Keratinocyte (primary cell): Measurements from ENCODE around the gene UGT2A2. TPM values are rescaled to one million over a fixed set of nuclear protein-coding genes. Genes with fewer than 3 reads are reported as not detected.

Source experiments
- DNase-seq: peaks from one replicate; pipeline ENCODE4 v3.0.0-alpha.2; 2011; ENCODE audit warnings: low read depth, missing footprints, low spot score
- FAIRE-seq: peaks from 2 replicates; lab custom pipeline; 2011; peaks lifted over from hg19 to GRCh38; lab: Jason Lieb, UNC
- H2AFZ ChIP-seq: 2 replicates; pipeline ENCODE4 v1.6.0; 2012; ENCODE audit warnings: low read length, control low read depth, inconsistent platforms; ENCODE audit not compliant: control insufficient read depth
- H3K27ac ChIP-seq: 2 replicates; pipeline ENCODE4 v1.5.1; 2011; ENCODE audit warnings: low read length; ENCODE audit not compliant: control insufficient read depth, insufficient read depth
- H3K27me3 ChIP-seq: 3 replicates; pipeline ENCODE4 v1.6.0; 2011; ENCODE audit warnings: low read length; ENCODE audit not compliant: control insufficient read depth, insufficient read depth; ENCODE audit errors: extremely low read depth
- H3K36me3 ChIP-seq, 2 experiments: 2 replicates in 1 of 2; 3 replicates in 1 of 2; pipeline ENCODE4 v1.5.1; 2011; ENCODE audit warnings: low read length in 2 of 2, mild to moderate bottlenecking in 1 of 2; ENCODE audit not compliant: control insufficient read depth in 2 of 2, insufficient read depth in 2 of 2; ENCODE audit errors: extremely low read depth in 1 of 2
- H3K4me1 ChIP-seq: 3 replicates; pipeline ENCODE4 v1.5.1; 2011; ENCODE audit warnings: low read length; ENCODE audit not compliant: control insufficient read depth, insufficient read depth; ENCODE audit errors: extremely low read depth
- H3K4me2 ChIP-seq: 3 replicates; pipeline ENCODE4 v1.6.0; 2011; ENCODE audit warnings: low read depth, low read length; ENCODE audit not compliant: control insufficient read depth, insufficient read depth; ENCODE audit errors: extremely low read depth
- H3K4me3 ChIP-seq, 3 experiments: fragments of 200-600 bp in 1 of 3; sonication (generic) in 1 of 3; 2 replicates in 2 of 3; 3 replicates in 1 of 3; pipeline ENCODE4 v1.5.1; 2011 to 2016; ENCODE audit warnings: low read length in 3 of 3, mild to moderate bottlenecking in 3 of 3, control low read depth in 2 of 3, inconsistent platforms in 1 of 3, low read depth in 1 of 3, mixed read lengths in 1 of 3, mixed run types in 1 of 3, moderate library complexity in 1 of 3; ENCODE audit not compliant: control insufficient read depth in 2 of 3, insufficient read depth in 2 of 3; ENCODE audit errors: extremely low read depth in 1 of 3
- H3K79me2 ChIP-seq: 2 replicates; pipeline ENCODE4 v1.6.0; 2012; ENCODE audit warnings: low read length; ENCODE audit not compliant: control insufficient read depth, insufficient read depth
- H3K9ac ChIP-seq: 3 replicates; pipeline ENCODE4 v1.6.0; 2011; ENCODE audit warnings: low read length; ENCODE audit not compliant: control insufficient read depth, insufficient read depth; ENCODE audit errors: extremely low read depth
- H3K9me1 ChIP-seq: 3 replicates; pipeline ENCODE4 v1.6.0; 2011; ENCODE audit warnings: low read length; ENCODE audit not compliant: control insufficient read depth, insufficient read depth; ENCODE audit errors: extremely low read depth
- H3K9me3 ChIP-seq: 2 replicates; pipeline ENCODE4 v1.5.1; 2012; ENCODE audit warnings: low read depth, low read length; ENCODE audit not compliant: control insufficient read depth
- H4K20me1 ChIP-seq: 3 replicates; pipeline ENCODE4 v1.6.0; 2011; ENCODE audit warnings: low read length; ENCODE audit not compliant: control insufficient read depth, insufficient read depth; ENCODE audit errors: extremely low read depth
- EZH2 ChIP-seq: IDR thresholded peaks from one replicate; pipeline ENCODE4 v1.6.1; 2012; ENCODE audit warnings: inconsistent platforms, mild to moderate bottlenecking, low read length, moderate library complexity
- dilution Hi-C: fragments of 300-500 bp; cut with MboI; formaldehyde crosslinking; loops from one replicate; pipeline ENCODE4 v1.7.0; 2020; ENCODE audit warnings: low sequenced_read_pairs; ENCODE audit not compliant: extremely low pct_ligation_motif_present
- polyA plus RNA-seq, 5 experiments: library from polyadenylated mRNA; depleted of rRNA in 3 of 5; stranded (reverse) in 3 of 5; stranded (forward) in 1 of 5; unstranded in 1 of 5; fragments of >200 nt; gene quantifications; 1 replicate in 1 of 5; 2 replicates in 3 of 5; 3 replicates in 1 of 5; pipeline versions ENCODE4 v1.2.1 to v1.2.3, GENCODE V29; 2011 to 2012; ENCODE audit warnings: missing spikeins in 2 of 5, low read depth in 1 of 5, low replicate concordance in 1 of 5
- small RNA-seq, 3 experiments: library from RNA; depleted of rRNA; stranded (forward); fragments of <200 nt; gene quantifications; one replicate each; pipeline ENCODE3, GENCODE V24; 2012; ENCODE audit warnings: low read depth in 3 of 3, low replicate concordance in 1 of 3; ENCODE audit not compliant: insufficient read length in 3 of 3
- TF ChIP-seq, protein P1 (sequence below), 3 experiments: IDR thresholded peaks in 1 of 3; conservative IDR thresholded peaks in 1 of 3; optimal IDR thresholded peaks in 1 of 3; 2 replicates in 2 of 3; 3 replicates in 1 of 3; pipeline versions ENCODE3 to v1.5.1; 2011; ENCODE audit warnings: low read length in 3 of 3, mild to moderate bottlenecking in 3 of 3, moderate library complexity in 2 of 3, control low read depth in 1 of 3, inconsistent platforms in 1 of 3; ENCODE audit not compliant: insufficient read depth in 2 of 3; ENCODE audit errors: extremely low read depth in 1 of 3

UGT2A2 gene
- polyA plus RNA-seq, 1 donor (not counting 4 experiments of a cell fraction or from before 2014, with no cell fraction given), result not detected

DNA sequence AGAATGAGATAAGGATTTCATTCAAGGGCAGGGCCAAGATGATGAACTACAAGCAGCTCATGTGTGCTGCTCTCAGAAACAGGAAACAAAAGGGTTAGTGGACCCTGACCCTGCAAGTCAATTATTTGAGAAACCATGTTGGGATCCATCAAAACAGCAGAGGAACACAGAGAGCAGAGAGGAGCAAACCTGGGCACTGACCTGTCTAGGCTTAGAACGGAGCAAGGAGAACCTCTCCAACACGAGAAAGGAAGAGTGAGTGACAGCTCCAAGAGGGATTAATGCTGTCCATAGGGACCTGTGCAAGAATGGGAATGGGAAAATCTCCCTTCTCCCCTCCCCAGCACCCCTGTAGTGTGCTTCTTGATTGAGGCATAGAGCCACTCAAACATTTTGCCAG is 89.8 kb downstream of the UGT2A2 start:
- no peaks in the 10 kb centered on the region for H3K79me2 ChIP-seq
- H3K27ac ChIP-seq, result no peak overlapping the region
- no peaks in the 10 kb centered on the region for H4K20me1 ChIP-seq
- no peak overlapping the region for H3K9ac ChIP-seq
- H3K4me2 ChIP-seq, result no peak overlapping the region
- FAIRE-seq (no peak), DNase-seq (no peak)
- H2AFZ ChIP-seq, result no peak overlapping the region
- H3K4me3 ChIP-seq, result no peak overlapping the region
- H3K9me1 ChIP-seq, result no peaks in the 10 kb centered on the region
- no peak for TF ChIP-seq EZH2
- TF ChIP-seq, protein P1, sequence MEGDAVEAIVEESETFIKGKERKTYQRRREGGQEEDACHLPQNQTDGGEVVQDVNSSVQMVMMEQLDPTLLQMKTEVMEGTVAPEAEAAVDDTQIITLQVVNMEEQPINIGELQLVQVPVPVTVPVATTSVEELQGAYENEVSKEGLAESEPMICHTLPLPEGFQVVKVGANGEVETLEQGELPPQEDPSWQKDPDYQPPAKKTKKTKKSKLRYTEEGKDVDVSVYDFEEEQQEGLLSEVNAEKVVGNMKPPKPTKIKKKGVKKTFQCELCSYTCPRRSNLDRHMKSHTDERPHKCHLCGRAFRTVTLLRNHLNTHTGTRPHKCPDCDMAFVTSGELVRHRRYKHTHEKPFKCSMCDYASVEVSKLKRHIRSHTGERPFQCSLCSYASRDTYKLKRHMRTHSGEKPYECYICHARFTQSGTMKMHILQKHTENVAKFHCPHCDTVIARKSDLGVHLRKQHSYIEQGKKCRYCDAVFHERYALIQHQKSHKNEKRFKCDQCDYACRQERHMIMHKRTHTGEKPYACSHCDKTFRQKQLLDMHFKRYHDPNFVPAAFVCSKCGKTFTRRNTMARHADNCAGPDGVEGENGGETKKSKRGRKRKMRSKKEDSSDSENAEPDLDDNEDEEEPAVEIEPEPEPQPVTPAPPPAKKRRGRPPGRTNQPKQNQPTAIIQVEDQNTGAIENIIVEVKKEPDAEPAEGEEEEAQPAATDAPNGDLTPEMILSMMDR (optimal IDR thresholded peaks at IDR 0.05 in 1 of 3, IDR thresholded peaks at IDR 0.05 in 1 of 3, conservative IDR thresholded peaks at IDR 0.05 in 1 of 3; ENCODE audit: extremely low read depth in 1 of 3, insufficient read depth in 2 of 3, low read length in 3 of 3), result no peak
- H3K36me3 ChIP-seq, result no peaks in the 10 kb centered on the region
- no peaks in the 10 kb centered on the region for H3K27me3 ChIP-seq
- no peaks in the 10 kb centered on the region for H3K9me3 ChIP-seq
- H3K4me1 ChIP-seq, result no peaks in the 10 kb centered on the region
- dilution Hi-C loops, result no loop called here

- no peaks in the 10 kb centered on the region for H3K36me3 ChIP-seq
- H3K4me3 ChIP-seq, result no peak overlapping the region
- no peaks in the 10 kb centered on the region for H3K27me3 ChIP-seq
- no peak overlapping the region for H3K4me2 ChIP-seq
- FAIRE-seq, result no peak
- no peaks in the 10 kb centered on the region for H3K9me3 ChIP-seq
- no peak overlapping the region for H3K27ac ChIP-seq
- no peak overlapping the region for H2AFZ ChIP-seq
- no peak for DNase-seq
- TF ChIP-seq, protein P1 (optimal IDR thresholded peaks at IDR 0.05 in 1 of 3, IDR thresholded peaks at IDR 0.05 in 1 of 3, conservative IDR thresholded peaks at IDR 0.05 in 1 of 3; ENCODE audit: extremely low read depth in 1 of 3, insufficient read depth in 2 of 3, low read length in 3 of 3), result no peak
- TF ChIP-seq EZH2, result no peak
- H3K79me2 ChIP-seq, result no peaks in the 10 kb centered on the region
- no peak overlapping the region for H3K9ac ChIP-seq
- dilution Hi-C loops, result no loop called here
- H4K20me1 ChIP-seq, result no peaks in the 10 kb centered on the region
- H3K4me1 ChIP-seq, result no peaks in the 10 kb centered on the region
- no peaks in the 10 kb centered on the region for H3K9me1 ChIP-seq
These were observed 93.2 kb downstream of the UGT2A2 start for GRCh38 chr4:69546134-69546765.

Small RNA genes within 50 kb of the gene (small RNA-seq; reads per million reads assigned to genes)
- gene UGT2A2, result 0 reads per million in 3 experiments

Other genes with a start within 250 kb of the UGT2A2 start
- gene UGT2B4, start 143.7 kb downstream of the UGT2A2 start, polyA plus RNA-seq, result not detected in 3 replicates
- not detected in 3 replicates for gene UGT2A1, start 13.6 kb upstream of the UGT2A2 start, polyA plus RNA-seq
- gene SULT1B1, start 121.0 kb upstream of the UGT2A2 start, polyA plus RNA-seq, result 0.28 to 0.57 TPM (median 0.39 TPM) in 3 replicates
- 1.2 to 4.6 TPM (median 4.5 TPM) in 3 replicates for gene SULT1E1, start 220.5 kb upstream of the UGT2A2 start, polyA plus RNA-seq